Activated T-cell treated with anti-CD3 and anti-CD28 coated beads, Interleukin-2, amount 50 U/mL, for 24 hours (primary cell): ENCODE measurements around the gene DAB2IP.
"Not testable (repeated sequence)": the region's sequence is repeated elsewhere in the genome, so short reads cannot be mapped to it uniquely, and the experiment has no call there.

ENCODE experiments used
- DNase-seq: peaks from one replicate; pipeline ENCODE4 v3.0.0-alpha.2; 2020
- H3K27ac Mint-ChIP-seq: 2 replicates; pipeline ENCODE4 v1.8.0; 2020; ENCODE audit warnings: mild to moderate bottlenecking, mixed read lengths
- H3K27me3 Mint-ChIP-seq: 2 replicates; pipeline ENCODE4 v1.8.0; 2020; ENCODE audit warnings: mixed read lengths
- H3K36me3 Mint-ChIP-seq: 2 replicates; pipeline ENCODE4 v1.8.0; 2020; ENCODE audit warnings: low read depth, mixed read lengths
- H3K4me1 Mint-ChIP-seq: 2 replicates; pipeline ENCODE4 v1.8.0; 2020; ENCODE audit warnings: low read depth, mixed read lengths
- H3K4me3 Mint-ChIP-seq: 2 replicates; pipeline ENCODE4 v1.8.0; 2020; ENCODE audit warnings: mild to moderate bottlenecking, moderate library complexity, mixed read lengths
- H3K9me3 Mint-ChIP-seq: 2 replicates; pipeline ENCODE4 v1.8.0; 2020; ENCODE audit warnings: mixed read lengths

Gene DAB2IP

GRCh38 chr9:121790841-121791240 is 139.4 kb downstream of the DAB2IP start:
- H3K9me3 Mint-ChIP-seq = no peaks in the 10 kb centered on the region
- H3K4me3 Mint-ChIP-seq = no peak overlapping the region
- H3K27ac Mint-ChIP-seq = no peak overlapping the region
- no peak for DNase-seq
- H3K4me1 Mint-ChIP-seq = no peaks in the 10 kb centered on the region
- H3K36me3 Mint-ChIP-seq = no peaks in the 10 kb centered on the region
- peaks cover 3% of the 10 kb centered on the region for H3K27me3 Mint-ChIP-seq

- H3K9me3 Mint-ChIP-seq, H3K4me3 Mint-ChIP-seq, H3K27me3 Mint-ChIP-seq, H3K4me1 Mint-ChIP-seq, DNase-seq, H3K27ac Mint-ChIP-seq, H3K36me3 Mint-ChIP-seq: not testable (repeated sequence)
Measured at GRCh38 chr9:121792476-121792875, 141.0 kb downstream of the DAB2IP start.

GRCh38 chr9:121794334-121794733 is 142.9 kb downstream of the DAB2IP start:
- DNase-seq, H3K4me1 Mint-ChIP-seq, H3K27ac Mint-ChIP-seq, H3K4me3 Mint-ChIP-seq, H3K27me3 Mint-ChIP-seq, H3K36me3 Mint-ChIP-seq, H3K9me3 Mint-ChIP-seq: not testable (repeated sequence)

GRCh38 chr9:121797081-121797480 is 145.6 kb downstream of the DAB2IP start:
- Mint-ChIP-seq H3K4me3 (no peak overlapping the region), H3K27ac (no peak overlapping the region), H3K9me3 (no peaks in the 10 kb centered on the region), H3K27me3 (peaks cover 10% of the 10 kb centered on the region), H3K36me3 (no peaks in the 10 kb centered on the region), H3K4me1 (no peaks in the 10 kb centered on the region)
- DNase-seq = no peak

- no peaks in the 10 kb centered on the region for H3K4me1 Mint-ChIP-seq
- no peaks in the 10 kb centered on the region for H3K36me3 Mint-ChIP-seq
- DNase-seq = no peak
- H3K4me3 Mint-ChIP-seq = no peak overlapping the region
- no peak overlapping the region for H3K27ac Mint-ChIP-seq
- peaks cover 10% of the 10 kb centered on the region for H3K27me3 Mint-ChIP-seq
- no peaks in the 10 kb centered on the region for H3K9me3 Mint-ChIP-seq
Measured at GRCh38 chr9:121798941-121799340, 147.5 kb downstream of the DAB2IP start.

- no peak for DNase-seq
- Mint-ChIP-seq H3K27ac (no peak overlapping the region), H3K4me3 (no peak overlapping the region), H3K9me3 (peaks cover 3% of the 10 kb centered on the region), H3K27me3 (peaks cover 10% of the 10 kb centered on the region), H3K4me1 (no peaks in the 10 kb centered on the region), H3K36me3 (no peaks in the 10 kb centered on the region)
Measured at GRCh38 chr9:121800376-121800775, 148.9 kb downstream of the DAB2IP start.

GRCh38 chr9:121801579-121801978 is 150.1 kb downstream of the DAB2IP start:
- H3K36me3 Mint-ChIP-seq = no peaks in the 10 kb centered on the region
- H3K4me3 Mint-ChIP-seq = no peak overlapping the region
- DNase-seq = no peak
- H3K27ac Mint-ChIP-seq = no peak overlapping the region
- H3K9me3 Mint-ChIP-seq = peaks cover 3% of the 10 kb centered on the region
- H3K4me1 Mint-ChIP-seq = no peaks in the 10 kb centered on the region
- peaks cover 10% of the 10 kb centered on the region for H3K27me3 Mint-ChIP-seq

GRCh38 chr9:121802753-121803152 is 151.3 kb downstream of the DAB2IP start:
- no peak overlapping the region for H3K4me3 Mint-ChIP-seq
- no peak for DNase-seq
- H3K9me3 Mint-ChIP-seq = peaks cover 3% of the 10 kb centered on the region
- H3K36me3 Mint-ChIP-seq = no peaks in the 10 kb centered on the region
- peaks cover 10% of the 10 kb centered on the region for H3K27me3 Mint-ChIP-seq
- no peaks in the 10 kb centered on the region for H3K4me1 Mint-ChIP-seq
- H3K27ac Mint-ChIP-seq = no peak overlapping the region

GRCh38 chr9:121807069-121807822 is 155.8 kb downstream of the DAB2IP start:
- H3K27ac Mint-ChIP-seq = no peak overlapping the region
- peaks cover 3% of the 10 kb centered on the region for H3K9me3 Mint-ChIP-seq
- H3K4me1 Mint-ChIP-seq = no peaks in the 10 kb centered on the region
- no peak for DNase-seq
- no peaks in the 10 kb centered on the region for H3K27me3 Mint-ChIP-seq
- H3K4me3 Mint-ChIP-seq = no peak overlapping the region
- no peaks in the 10 kb centered on the region for H3K36me3 Mint-ChIP-seq

- H3K4me3 Mint-ChIP-seq = no peak overlapping the region
- no peaks in the 10 kb centered on the region for H3K4me1 Mint-ChIP-seq
- DNase-seq = no peak
- H3K27me3 Mint-ChIP-seq = no peaks in the 10 kb centered on the region
- no peak overlapping the region for H3K27ac Mint-ChIP-seq
- H3K36me3 Mint-ChIP-seq = no peaks in the 10 kb centered on the region
- peaks cover 3% of the 10 kb centered on the region for H3K9me3 Mint-ChIP-seq
Measured at GRCh38 chr9:121807823-121808278, 156.4 kb downstream of the DAB2IP start.

- H3K9me3 Mint-ChIP-seq = peaks cover 3% of the 10 kb centered on the region
- no peaks in the 10 kb centered on the region for H3K4me1 Mint-ChIP-seq
- H3K36me3 Mint-ChIP-seq = no peaks in the 10 kb centered on the region
- H3K27me3 Mint-ChIP-seq = no peaks in the 10 kb centered on the region
- no peak for DNase-seq
- H3K4me3 Mint-ChIP-seq = no peak overlapping the region
- H3K27ac Mint-ChIP-seq = no peak overlapping the region
Measured at GRCh38 chr9:121808781-121809180, 157.3 kb downstream of the DAB2IP start.

GRCh38 chr9:121809356-121810050 is 158.1 kb downstream of the DAB2IP start:
- H3K27ac Mint-ChIP-seq = no peak overlapping the region
- no peaks in the 10 kb centered on the region for H3K4me1 Mint-ChIP-seq
- H3K27me3 Mint-ChIP-seq = no peaks in the 10 kb centered on the region
- H3K9me3 Mint-ChIP-seq = peaks cover 3% of the 10 kb centered on the region
- H3K36me3 Mint-ChIP-seq = no peaks in the 10 kb centered on the region
- no peak for DNase-seq
- H3K4me3 Mint-ChIP-seq = no peak overlapping the region

GRCh38 chr9:121810489-121810888 is 159.1 kb downstream of the DAB2IP start:
- H3K4me3 Mint-ChIP-seq = no peak overlapping the region
- H3K36me3 Mint-ChIP-seq = no peaks in the 10 kb centered on the region
- DNase-seq = no peak
- no peaks in the 10 kb centered on the region for H3K4me1 Mint-ChIP-seq
- no peak overlapping the region for H3K27ac Mint-ChIP-seq
- no peaks in the 10 kb centered on the region for H3K9me3 Mint-ChIP-seq
- no peaks in the 10 kb centered on the region for H3K27me3 Mint-ChIP-seq

GRCh38 chr9:121811140-121811539 is 159.7 kb downstream of the DAB2IP start:
- no peak for DNase-seq
- H3K36me3 Mint-ChIP-seq = no peaks in the 10 kb centered on the region
- no peaks in the 10 kb centered on the region for H3K27me3 Mint-ChIP-seq
- H3K9me3 Mint-ChIP-seq = no peaks in the 10 kb centered on the region
- no peaks in the 10 kb centered on the region for H3K4me1 Mint-ChIP-seq
- no peak overlapping the region for H3K27ac Mint-ChIP-seq
- H3K4me3 Mint-ChIP-seq = no peak overlapping the region

GRCh38 chr9:121811751-121812150 is 160.3 kb downstream of the DAB2IP start:
- Mint-ChIP-seq H3K9me3 (no peaks in the 10 kb centered on the region), H3K27me3 (no peaks in the 10 kb centered on the region), H3K36me3 (no peaks in the 10 kb centered on the region), H3K4me1 (no peaks in the 10 kb centered on the region), H3K27ac (no peak overlapping the region), H3K4me3 (no peak overlapping the region)
- no peak for DNase-seq
